HepG2 (cell line): Measurements from ENCODE around the gene PAK1IP1. TPM values are rescaled to one million over a fixed set of nuclear protein-coding genes. Genes with fewer than 3 reads are reported as not detected.

Source experiments
- AGO2 ChIP-seq: fragments of 200-400 bp; formaldehyde crosslinking; optimal IDR thresholded peaks from 2 replicates; pipeline ENCODE3; 2017; ENCODE audit warnings: mild to moderate bottlenecking, low read depth, low read length, moderate library complexity
- HOXA9 ChIP-seq: sonication (generic); formaldehyde crosslinking; IDR thresholded peaks from 2 replicates; pipeline ENCODE4 v1.8.1; 2022; ENCODE audit warnings: missing genetic modification reagents, mild to moderate bottlenecking, moderate library complexity, borderline replicate concordance
- MTF1 ChIP-seq: sonication (generic); formaldehyde crosslinking; IDR thresholded peaks from 2 replicates; pipeline ENCODE4 v1.5.0; 2020; ENCODE audit warnings: missing genetic modification reagents
- NFKB2 ChIP-seq: sonication (generic); formaldehyde crosslinking; IDR thresholded peaks from 2 replicates; pipeline ENCODE4 v1.4.0; 2020; ENCODE audit warnings: missing genetic modification reagents, borderline replicate concordance
- RFXAP ChIP-seq: sonication (generic); formaldehyde crosslinking; IDR thresholded peaks from 2 replicates; pipeline ENCODE4 v1.4.0; 2020; ENCODE audit warnings: missing genetic modification reagents, borderline replicate concordance
- TEF ChIP-seq: sonication (generic); formaldehyde crosslinking; IDR thresholded peaks from 2 replicates; pipeline ENCODE4 v1.5.0; 2020; ENCODE audit warnings: missing genetic modification reagents
- ZFX ChIP-seq: sonication (generic); formaldehyde crosslinking; IDR thresholded peaks from 2 replicates; pipeline ENCODE4 v1.4.0; 2020; ENCODE audit warnings: mild to moderate bottlenecking, low read depth, missing genetic modification reagents, moderate library complexity
- ZNF17 ChIP-seq: sonication (generic); formaldehyde crosslinking; IDR thresholded peaks from 2 replicates; pipeline ENCODE4 v1.5.0; 2020; ENCODE audit warnings: mild to moderate bottlenecking, missing genetic modification reagents
- ZNF235 ChIP-seq: sonication (generic); formaldehyde crosslinking; IDR thresholded peaks from 2 replicates; pipeline ENCODE4 v1.8.1; 2023; ENCODE audit warnings: mild to moderate bottlenecking, missing genetic modification reagents, borderline replicate concordance
- ZNF773 ChIP-seq: sonication (generic); formaldehyde crosslinking; IDR thresholded peaks from 2 replicates; pipeline ENCODE4 v1.4.0; 2020; ENCODE audit warnings: missing genetic modification reagents, borderline replicate concordance
- polyA plus RNA-seq, 8 experiments: library from polyadenylated mRNA; depleted of rRNA in 3 of 8; stranded (reverse) in 7 of 8; unstranded in 1 of 8; fragments of >200 nt; fragmentation: Illumina TruSeq in 4 of 8; extraction: Trizol in 4 of 8; gene quantifications; 2 replicates each; pipeline versions ENCODE4 v1.2.1 to v1.2.3, GENCODE V29; 2011 to 2016; ENCODE audit warnings: low read depth in 4 of 8, missing spikeins in 1 of 8, mixed read lengths in 1 of 8; ENCODE audit not compliant: insufficient read depth in 1 of 8
- total RNA-seq, 5 experiments: library from RNA; depleted of rRNA; stranded (reverse); fragments of >200 nt; fragmentation: Illumina TruSeq; extraction: Trizol; gene quantifications; 2 replicates each; pipeline ENCODE4 v1.2.3, GENCODE V29; 2016; ENCODE audit warnings: low read depth in 1 of 5
- TF ChIP-seq, protein P1 (sequence below): sonication (generic); formaldehyde crosslinking; IDR thresholded peaks from 2 replicates; pipeline ENCODE4 v1.5.1; 2020; ENCODE audit warnings: missing genetic modification reagents, mild to moderate bottlenecking, borderline replicate concordance
- TF ChIP-seq, protein P2 (sequence below): sonication (generic); formaldehyde crosslinking; IDR thresholded peaks from 2 replicates; pipeline ENCODE4 v1.9.0; 2022; ENCODE audit warnings: low read depth, missing genetic modification reagents
- TF ChIP-seq, protein P3 (sequence below): sonication (generic); formaldehyde crosslinking; IDR thresholded peaks from 2 replicates; pipeline ENCODE4 v1.8.0; 2022; ENCODE audit warnings: low read depth, missing genetic modification reagents
- TF ChIP-seq, protein P4 (sequence below): sonication (generic); formaldehyde crosslinking; conservative IDR thresholded peaks from 2 replicates; pipeline ENCODE4 v1.5.0; 2020; ENCODE audit warnings: missing genetic modification reagents

Gene PAK1IP1
- total and polyA plus RNA-seq, 2 of the 13 experiments (the other 11 are each of a cell fraction or from before 2014, with no cell fraction given): 23.4 to 66.2 TPM

- TF ChIP-seq, protein P1, sequence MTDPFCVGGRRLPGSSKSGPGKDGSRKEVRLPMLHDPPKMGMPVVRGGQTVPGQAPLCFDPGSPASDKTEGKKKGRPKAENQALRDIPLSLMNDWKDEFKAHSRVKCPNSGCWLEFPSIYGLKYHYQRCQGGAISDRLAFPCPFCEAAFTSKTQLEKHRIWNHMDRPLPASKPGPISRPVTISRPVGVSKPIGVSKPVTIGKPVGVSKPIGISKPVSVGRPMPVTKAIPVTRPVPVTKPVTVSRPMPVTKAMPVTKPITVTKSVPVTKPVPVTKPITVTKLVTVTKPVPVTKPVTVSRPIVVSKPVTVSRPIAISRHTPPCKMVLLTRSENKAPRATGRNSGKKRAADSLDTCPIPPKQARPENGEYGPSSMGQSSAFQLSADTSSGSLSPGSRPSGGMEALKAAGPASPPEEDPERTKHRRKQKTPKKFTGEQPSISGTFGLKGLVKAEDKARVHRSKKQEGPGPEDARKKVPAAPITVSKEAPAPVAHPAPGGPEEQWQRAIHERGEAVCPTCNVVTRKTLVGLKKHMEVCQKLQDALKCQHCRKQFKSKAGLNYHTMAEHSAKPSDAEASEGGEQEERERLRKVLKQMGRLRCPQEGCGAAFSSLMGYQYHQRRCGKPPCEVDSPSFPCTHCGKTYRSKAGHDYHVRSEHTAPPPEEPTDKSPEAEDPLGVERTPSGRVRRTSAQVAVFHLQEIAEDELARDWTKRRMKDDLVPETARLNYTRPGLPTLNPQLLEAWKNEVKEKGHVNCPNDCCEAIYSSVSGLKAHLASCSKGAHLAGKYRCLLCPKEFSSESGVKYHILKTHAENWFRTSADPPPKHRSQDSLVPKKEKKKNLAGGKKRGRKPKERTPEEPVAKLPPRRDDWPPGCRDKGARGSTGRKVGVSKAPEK (CRISPR knock-in tag): peak; percentile 18; the same call in 1 of the 2 replicates
- TF ChIP-seq AGO2: peak; percentile 88
- TF ChIP-seq NFKB2 (CRISPR knock-in tag): peak; percentile 40; the same call in 1 of the 2 replicates
- TF ChIP-seq HOXA9 (CRISPR knock-in tag): 0 out of 2 replicates have a peak, but pooled peaks have one; percentile 59
- TF ChIP-seq ZNF773 (CRISPR knock-in tag): peak; percentile 44; the same call in 1 of the 2 replicates
- TF ChIP-seq TEF: 0 out of 2 replicates have a peak, but pooled peaks have one; percentile 1
- TF ChIP-seq, protein P2, sequence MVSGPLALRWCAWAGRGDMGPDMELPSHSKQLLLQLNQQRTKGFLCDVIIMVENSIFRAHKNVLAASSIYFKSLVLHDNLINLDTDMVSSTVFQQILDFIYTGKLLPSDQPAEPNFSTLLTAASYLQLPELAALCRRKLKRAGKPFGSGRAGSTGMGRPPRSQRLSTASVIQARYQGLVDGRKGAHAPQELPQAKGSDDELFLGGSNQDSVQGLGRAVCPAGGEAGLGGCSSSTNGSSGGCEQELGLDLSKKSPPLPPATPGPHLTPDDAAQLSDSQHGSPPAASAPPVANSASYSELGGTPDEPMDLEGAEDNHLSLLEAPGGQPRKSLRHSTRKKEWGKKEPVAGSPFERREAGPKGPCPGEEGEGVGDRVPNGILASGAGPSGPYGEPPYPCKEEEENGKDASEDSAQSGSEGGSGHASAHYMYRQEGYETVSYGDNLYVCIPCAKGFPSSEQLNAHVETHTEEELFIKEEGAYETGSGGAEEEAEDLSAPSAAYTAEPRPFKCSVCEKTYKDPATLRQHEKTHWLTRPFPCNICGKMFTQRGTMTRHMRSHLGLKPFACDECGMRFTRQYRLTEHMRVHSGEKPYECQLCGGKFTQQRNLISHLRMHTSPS (CRISPR knock-in tag): peak; percentile 41; the same call in 1 of the 2 replicates
- peak; percentile 73; the same call in 1 of the 2 replicates for TF ChIP-seq ZFX
- TF ChIP-seq, protein P3, sequence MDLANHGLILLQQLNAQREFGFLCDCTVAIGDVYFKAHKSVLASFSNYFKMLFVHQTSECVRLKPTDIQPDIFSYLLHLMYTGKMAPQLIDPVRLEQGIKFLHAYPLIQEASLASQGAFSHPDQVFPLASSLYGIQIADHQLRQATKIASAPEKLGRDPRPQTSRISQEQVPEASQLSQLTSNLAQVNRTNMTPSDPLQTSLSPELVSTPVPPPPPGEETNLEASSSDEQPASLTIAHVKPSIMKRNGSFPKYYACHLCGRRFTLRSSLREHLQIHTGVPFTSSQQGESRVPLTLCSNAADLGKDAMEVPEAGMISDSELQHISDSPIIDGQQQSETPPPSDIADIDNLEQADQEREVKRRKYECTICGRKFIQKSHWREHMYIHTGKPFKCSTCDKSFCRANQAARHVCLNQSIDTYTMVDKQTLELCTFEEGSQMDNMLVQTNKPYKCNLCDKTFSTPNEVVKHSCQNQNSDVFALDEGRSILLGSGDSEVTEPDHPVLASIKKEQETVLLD (CRISPR knock-in tag): 0 out of 2 replicates have a peak, but pooled peaks have one; percentile 26
- TF ChIP-seq MTF1 (CRISPR knock-in tag): no peak
- TF ChIP-seq ZNF17 (CRISPR knock-in tag): no peak
- TF ChIP-seq RFXAP (CRISPR knock-in tag): peak; percentile 14; the same call in 1 of the 2 replicates
- TF ChIP-seq, protein P4, sequence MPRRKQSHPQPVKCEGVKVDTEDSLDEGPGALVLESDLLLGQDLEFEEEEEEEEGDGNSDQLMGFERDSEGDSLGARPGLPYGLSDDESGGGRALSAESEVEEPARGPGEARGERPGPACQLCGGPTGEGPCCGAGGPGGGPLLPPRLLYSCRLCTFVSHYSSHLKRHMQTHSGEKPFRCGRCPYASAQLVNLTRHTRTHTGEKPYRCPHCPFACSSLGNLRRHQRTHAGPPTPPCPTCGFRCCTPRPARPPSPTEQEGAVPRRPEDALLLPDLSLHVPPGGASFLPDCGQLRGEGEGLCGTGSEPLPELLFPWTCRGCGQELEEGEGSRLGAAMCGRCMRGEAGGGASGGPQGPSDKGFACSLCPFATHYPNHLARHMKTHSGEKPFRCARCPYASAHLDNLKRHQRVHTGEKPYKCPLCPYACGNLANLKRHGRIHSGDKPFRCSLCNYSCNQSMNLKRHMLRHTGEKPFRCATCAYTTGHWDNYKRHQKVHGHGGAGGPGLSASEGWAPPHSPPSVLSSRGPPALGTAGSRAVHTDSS: 0 out of 2 replicates have a peak, but pooled peaks have one; percentile 35
- peak; percentile 40; the same call in 1 of the 2 replicates for TF ChIP-seq ZNF235
Measured at GRCh38 chr6:10720265-10720959, 25.6 kb downstream of the PAK1IP1 start (continued).
